GM23338 (cell line): Measurements from ENCODE around the gene PCA3.

Experiments used
- CREB1 ChIP-seq: fragments of 250-450 bp; sonication (Bioruptor Pico); IDR thresholded peaks from 2 replicates; pipeline ENCODE4 v1.5.0; 2020; ENCODE audit warnings: low read depth, mild to moderate bottlenecking, moderate library complexity
- CTCF ChIP-seq, 2 experiments: fragments of 200-600 bp in 1 of 2; sonication (generic) in 1 of 2; conservative IDR thresholded peaks; 2 replicates each; pipeline versions ENCODE4 v1.5.1 to v1.6.1; 2016 to 2017; ENCODE audit warnings: antibody characterized with exemption in 2 of 2, low read depth in 2 of 2, mild to moderate bottlenecking in 2 of 2, moderate library complexity in 1 of 2
- EZH2 ChIP-seq: fragments of 200-600 bp; sonication (generic); IDR thresholded peaks from one replicate; pipeline ENCODE4 v1.8.0; 2017; ENCODE audit warnings: antibody characterized with exemption, mild to moderate bottlenecking, low read depth; ENCODE audit not compliant: unreplicated experiment
- EZH2phosphoT487 ChIP-seq: fragments of 200-600 bp; sonication (generic); IDR thresholded peaks from one replicate; pipeline ENCODE4 v1.8.1; 2018; ENCODE audit warnings: antibody characterized with exemption; ENCODE audit not compliant: unreplicated experiment
- JUNB ChIP-seq: IDR thresholded peaks from one replicate; pipeline ENCODE4 v1.6.1; 2016; ENCODE audit warnings: antibody characterized with exemption; ENCODE audit not compliant: unreplicated experiment
- NANOG ChIP-seq: IDR thresholded peaks from 2 replicates; pipeline ENCODE4 v1.6.1; 2016; ENCODE audit warnings: antibody characterized with exemption, borderline replicate concordance
- POLR2AphosphoS5 ChIP-seq: IDR thresholded peaks from 2 replicates; pipeline ENCODE4 v1.6.1; 2016; ENCODE audit warnings: antibody characterized with exemption, low read depth
- REST ChIP-seq: IDR thresholded peaks from one replicate; pipeline ENCODE4 v1.6.1; 2018; ENCODE audit warnings: antibody characterized with exemption; ENCODE audit not compliant: unreplicated experiment
- ZNF114 ChIP-seq: fragments of 250-450 bp; sonication (Bioruptor Pico); IDR thresholded peaks from 2 replicates; pipeline ENCODE4 v1.5.0; 2020; ENCODE audit warnings: mild to moderate bottlenecking, moderate library complexity

GRCh38 chr9:76729980-76730737 is 34.1 kb upstream of the PCA3 start:
- no peak for TF ChIP-seq POLR2AphosphoS5
- no peak for TF ChIP-seq CTCF (conservative IDR thresholded peaks at IDR 0.05; ENCODE audit: low read depth in 2 of 2)
- no peak for TF ChIP-seq REST
- TF ChIP-seq EZH2 = no peak
- TF ChIP-seq CREB1 (CRISPR knock-in tag) = no peak
- TF ChIP-seq EZH2phosphoT487 = no peak
- TF ChIP-seq ZNF114 = no peak
- no peak for TF ChIP-seq NANOG
- no peak for TF ChIP-seq JUNB
